IMR-90 (cell line): Measurements from ENCODE around the gene ZNF385B. TPM values are rescaled to one million over a fixed set of nuclear protein-coding genes. Genes with fewer than 3 reads are reported as not detected.

Experiments
- ATAC-seq: fragments of 200-7000 bp; cut with Tn5 transposase; 2 replicates; pipeline ENCODE4 v1.9.1; 2020; ENCODE audit warnings: low read depth, mild to moderate bottlenecking, moderate library complexity
- BruUV-seq: library from RNA; stranded (reverse); fragments of 400-500 nt; replicated peaks from 2 replicates; lab custom pipeline; 2021; lab: Mats Ljungman, UMichigan
- CTCF ChIA-PET: fragments of 300-600 bp; formaldehyde crosslinking; extraction: SDS; loops from one replicate; lab custom pipeline; 2021; ENCODE audit warnings: antibody characterized with exemption; lab: Yijun Ruan, JAX
- POLR2A ChIA-PET: fragments of 300-600 bp; sonication (Branson Sonifier 250); formaldehyde crosslinking; loops from one replicate; lab custom pipeline; 2022; ENCODE audit warnings: antibody characterized with exemption; ENCODE audit not compliant: unreplicated experiment; lab: Charles Lee
- DNase-seq: peaks from one replicate; pipeline ENCODE4 v3.0.0; 2013
- H2AFZ ChIP-seq: replicated peaks from 2 replicates; pipeline ENCODE3; 2013; ENCODE audit warnings: low read length, mild to moderate bottlenecking; ENCODE audit not compliant: poor library complexity
- H2AK5ac ChIP-seq: 2 replicates; pipeline ENCODE4 v1.6.1; 2013; ENCODE audit warnings: low read depth, low read length, inconsistent platforms
- H2AK9ac ChIP-seq: replicated peaks from 2 replicates; pipeline ENCODE3; 2013; ENCODE audit warnings: mild to moderate bottlenecking, low read depth, low read length, moderate library complexity; ENCODE audit not compliant: poor library complexity
- H2BK120ac ChIP-seq: 2 replicates; pipeline ENCODE4 v1.6.1; 2013; ENCODE audit warnings: low read depth, low read length, inconsistent platforms
- H2BK15ac ChIP-seq: 3 replicates; pipeline ENCODE4 v1.6.1; 2013; ENCODE audit warnings: low read depth, low read length, inconsistent platforms
- H2BK20ac ChIP-seq: 2 replicates; pipeline ENCODE4 v1.6.1; 2013; ENCODE audit warnings: low read depth, mild to moderate bottlenecking, inconsistent platforms, low read length, moderate library complexity
- H2BK5ac ChIP-seq: 2 replicates; pipeline ENCODE4 v1.6.1; 2013; ENCODE audit warnings: mild to moderate bottlenecking, low read depth, low read length, inconsistent platforms; ENCODE audit not compliant: poor library complexity, severe bottlenecking
- H3K14ac ChIP-seq: replicated peaks from 2 replicates; pipeline ENCODE4 v1.6.1; 2013; ENCODE audit warnings: low read depth, low read length, inconsistent platforms
- H3K18ac ChIP-seq: 2 replicates; pipeline ENCODE4 v1.6.1; 2013; ENCODE audit warnings: low read depth, low read length, control low read depth
- H3K23ac ChIP-seq: 2 replicates; pipeline ENCODE4 v1.6.1; 2013; ENCODE audit warnings: low read depth, low read length, inconsistent platforms
- H3K27ac ChIP-seq: 2 replicates; pipeline ENCODE4 v1.5.1; 2013; ENCODE audit warnings: mild to moderate bottlenecking, control low read depth, low read length; ENCODE audit not compliant: insufficient read depth
- H3K27me3 ChIP-seq: 2 replicates; pipeline ENCODE4 v1.6.1; 2013; ENCODE audit warnings: low read length; ENCODE audit not compliant: control insufficient read depth, insufficient read depth
- H3K36me3 ChIP-seq: 2 replicates; pipeline ENCODE4 v1.6.1; 2013; ENCODE audit warnings: low read length, mixed read lengths; ENCODE audit not compliant: control insufficient read depth, insufficient read depth
- H3K4ac ChIP-seq: 2 replicates; pipeline ENCODE4 v1.6.1; 2013; ENCODE audit warnings: low read depth, low read length, inconsistent platforms
- H3K4me1 ChIP-seq: 2 replicates; pipeline ENCODE4 v1.6.1; 2013; ENCODE audit warnings: low read length, mixed read lengths; ENCODE audit not compliant: control insufficient read depth, insufficient read depth
- H3K4me2 ChIP-seq: 2 replicates; pipeline ENCODE4 v1.6.1; 2013; ENCODE audit warnings: low read depth, mild to moderate bottlenecking, control low read depth, low read length, moderate library complexity
- H3K4me3 ChIP-seq: 2 replicates; pipeline ENCODE4 v1.5.1; 2013; ENCODE audit warnings: low read depth, mild to moderate bottlenecking, control low read depth, low read length, moderate library complexity; ENCODE audit not compliant: insufficient read depth
- H3K56ac ChIP-seq: 2 replicates; pipeline ENCODE4 v1.6.1; 2013; ENCODE audit warnings: low read length, inconsistent platforms; ENCODE audit not compliant: insufficient read depth; ENCODE audit errors: extremely low read depth
- H3K79me1 ChIP-seq, 2 experiments: 2 replicates each; pipeline ENCODE4 v1.6.1; 2013; ENCODE audit warnings: low read length in 2 of 2, inconsistent platforms in 1 of 2, low read depth in 1 of 2
- H3K9ac ChIP-seq: 2 replicates; pipeline ENCODE4 v1.6.1; 2013; ENCODE audit warnings: low read depth, low read length, control low read depth
- H3K9me1 ChIP-seq: 2 replicates; pipeline ENCODE4 v1.6.1; 2013; ENCODE audit warnings: low read length, inconsistent platforms; ENCODE audit not compliant: insufficient read depth
- H3K9me3 ChIP-seq: 2 replicates; pipeline ENCODE4 v1.6.1; 2013; ENCODE audit warnings: low read length; ENCODE audit not compliant: control insufficient read depth, insufficient read depth
- H4K20me1 ChIP-seq: 2 replicates; pipeline ENCODE4 v1.6.1; 2013; ENCODE audit warnings: low read length, inconsistent platforms; ENCODE audit not compliant: insufficient read depth
- H4K5ac ChIP-seq: 2 replicates; pipeline ENCODE4 v1.6.1; 2013; ENCODE audit warnings: mild to moderate bottlenecking, low read depth, low read length, control low read depth
- H4K8ac ChIP-seq, 2 experiments: 2 replicates each; pipeline ENCODE4 v1.6.1; 2013; ENCODE audit warnings: low read depth in 2 of 2, low read length in 2 of 2, control low read depth in 1 of 2, inconsistent platforms in 1 of 2
- H4K91ac ChIP-seq: 2 replicates; pipeline ENCODE4 v1.6.1; 2013; ENCODE audit warnings: low read depth, low read length, inconsistent platforms; ENCODE audit not compliant: insufficient read depth
- CEBPB ChIP-seq: IDR thresholded peaks from 2 replicates; pipeline ENCODE4 v1.6.1; 2012; ENCODE audit warnings: low read depth, low read length, improper control_type of control experiment
- CHD1 ChIP-seq: IDR thresholded peaks from 2 replicates; pipeline ENCODE4 v1.6.1; 2012; ENCODE audit warnings: low read depth, low read length, improper control_type of control experiment
- CTCF ChIP-seq: conservative IDR thresholded peaks from 2 replicates; pipeline ENCODE4 v1.5.1; 2012; ENCODE audit warnings: mild to moderate bottlenecking, low read depth, low read length, improper control_type of control experiment
- ELK1 ChIP-seq: fragments of 150-350 bp; IDR thresholded peaks from 2 replicates; pipeline ENCODE4 v1.6.1; 2016; ENCODE audit warnings: low read depth, mild to moderate bottlenecking, low read length, moderate library complexity, borderline replicate concordance
- FOS ChIP-seq: fragments of 150-350 bp; IDR thresholded peaks from 2 replicates; pipeline ENCODE4 v1.6.1; 2016; ENCODE audit warnings: low read depth, low read length
- MAFK ChIP-seq: IDR thresholded peaks from 2 replicates; pipeline ENCODE4 v1.6.1; 2012; ENCODE audit warnings: low read depth, low read length, improper control_type of control experiment
- MAZ ChIP-seq: IDR thresholded peaks from 2 replicates; pipeline ENCODE4 v1.6.1; 2012; ENCODE audit warnings: low read depth, mild to moderate bottlenecking, low read length, improper control_type of control experiment, moderate library complexity, borderline replicate concordance
- NFE2L2 ChIP-seq: fragments of 150-350 bp; IDR thresholded peaks from 2 replicates; pipeline ENCODE4 v1.6.1; 2016; ENCODE audit warnings: low read depth, mild to moderate bottlenecking, low read length
- RFX5 ChIP-seq: IDR thresholded peaks from 2 replicates; pipeline ENCODE4 v1.8.0; 2012; ENCODE audit warnings: low read depth, mild to moderate bottlenecking, low read length, moderate library complexity
- SMC3 ChIP-seq: fragments of 150-350 bp; IDR thresholded peaks from 2 replicates; pipeline ENCODE4 v1.6.1; 2016; ENCODE audit warnings: low read depth, mild to moderate bottlenecking, antibody characterized with exemption, low read length, moderate library complexity
- WGBS, 2 experiments: methylation state at CpG; one replicate each; pipeline versions ENCODE4 v1.1.5 to v1.1.7; 2013; ENCODE audit warnings: missing lambda C conversion rate in 2 of 2; ENCODE audit not compliant: insufficient read length in 1 of 2; ENCODE audit errors: extremely low coverage in 2 of 2; 5-methylcytosine and 5-hydroxymethylcytosine counted together
- dilution Hi-C: fragments of 300-500 bp; cut with HindIII; formaldehyde crosslinking; loops from one replicate; pipeline ENCODE4 v1.14.3; 2018; ENCODE audit warnings: low sequenced_read_pairs; ENCODE audit not compliant: unreplicated experiment
- in situ Hi-C: fragments of 300-500 bp; cut with MboI; formaldehyde crosslinking; loops from 3 replicates; pipeline ENCODE4 v1.14.3; 2019; ENCODE audit warnings: low sequenced_read_pairs, inconsistent platforms, mixed read lengths
- intact Hi-C: fragments of 100-400 bp; cut with micrococcal nuclease; formaldehyde crosslinking; loops from 2 replicates; pipeline ENCODE4 v1.10.0; 2022
- polyA plus RNA-seq, 3 experiments: library from polyadenylated mRNA; depleted of rRNA; stranded (reverse); fragments of >200 nt; gene quantifications; 2 replicates each; pipeline ENCODE4 v1.2.3, GENCODE V29; 2012; ENCODE audit warnings: low replicate concordance in 1 of 3
- total RNA-seq: library from RNA; depleted of rRNA; stranded (reverse); fragments of >200 nt; gene quantifications from 2 replicates; pipeline ENCODE4 v1.2.3, GENCODE V29; 2012
- TF ChIP-seq, protein P1 (sequence below): fragments of 150-350 bp; IDR thresholded peaks from 2 replicates; pipeline ENCODE4 v1.6.1; 2017; ENCODE audit warnings: mild to moderate bottlenecking, antibody characterized with exemption, low read length, low read depth

The ZNF385B gene
- total and polyA plus RNA-seq, 2 of the 4 experiments (the other 2 are of a cell fraction), result not detected

GRCh38 chr2:179533875-179534274, 327.5 kb downstream of the ZNF385B start:
- Histone ChIP-seq H3K14ac (no peak overlapping the region), H3K9me3 (no peaks in the 10 kb centered on the region), H3K4me1 (no peaks in the 10 kb centered on the region), H2BK5ac (no peak overlapping the region), H2BK20ac (no peak overlapping the region), H2BK15ac (no peak overlapping the region), H3K27me3 (no peaks in the 10 kb centered on the region), H2BK120ac (no peak overlapping the region), H2AK5ac (no peak overlapping the region), H3K23ac (no peak overlapping the region), H3K4ac (no peak overlapping the region), H4K91ac (no peak overlapping the region), H2AK9ac (no peak overlapping the region), H3K4me3 (no peak overlapping the region), H3K18ac (no peak overlapping the region), H2AFZ (no peak overlapping the region), H4K8ac (no peak overlapping the region), H3K79me1 (no peaks in the 10 kb centered on the region), H3K27ac (no peak overlapping the region), H3K56ac (no peak overlapping the region), H3K9ac (no peak overlapping the region), H4K20me1 (no peaks in the 10 kb centered on the region), H4K5ac (no peak overlapping the region), H3K36me3 (no peaks in the 10 kb centered on the region), H3K9me1 (no peaks in the 10 kb centered on the region), H3K4me2 (no peak overlapping the region)
- BruUV-seq, result no TSS peak
- TF ChIP-seq SMC3 (no peak), CEBPB (no peak), NFE2L2 (no peak), MAFK (no peak), MAZ (no peak), ELK1 (no peak), CTCF (no peak), RFX5 (no peak), FOS (no peak), CHD1 (no peak)
- TF ChIP-seq, protein P1, sequence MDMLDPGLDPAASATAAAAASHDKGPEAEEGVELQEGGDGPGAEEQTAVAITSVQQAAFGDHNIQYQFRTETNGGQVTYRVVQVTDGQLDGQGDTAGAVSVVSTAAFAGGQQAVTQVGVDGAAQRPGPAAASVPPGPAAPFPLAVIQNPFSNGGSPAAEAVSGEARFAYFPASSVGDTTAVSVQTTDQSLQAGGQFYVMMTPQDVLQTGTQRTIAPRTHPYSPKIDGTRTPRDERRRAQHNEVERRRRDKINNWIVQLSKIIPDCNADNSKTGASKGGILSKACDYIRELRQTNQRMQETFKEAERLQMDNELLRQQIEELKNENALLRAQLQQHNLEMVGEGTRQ, result no peak
- dilution Hi-C loops (no loop called here), in situ Hi-C loops (no loop called here), intact Hi-C loops (no loop called here)
- ChIA-PET POLR2A (no interaction called here), CTCF (no interaction called here)
- ATAC-seq (no peak), DNase-seq (no peak)
- WGBS, 2 experiments, result 86% methylated on average over 1 of the region's 1 CpG; no CpG with 5 or more reads in 1 of the 2 experiments
